Osteoblast (primary cell): Measurements from ENCODE around the gene IL22. TPM values are rescaled to one million over a fixed set of nuclear protein-coding genes. Genes with fewer than 3 reads are reported as not detected.

Experiments used
- DNase-seq: peaks from one replicate; pipeline ENCODE4 v3.0.0; 2011; ENCODE audit warnings: low spot score, mixed read lengths; ENCODE audit not compliant: insufficient read length; ENCODE audit errors: missing footprints
- H2AFZ ChIP-seq: 2 replicates; pipeline ENCODE4 v1.6.0; 2011; ENCODE audit warnings: mild to moderate bottlenecking, low read length
- H3K27ac ChIP-seq: 2 replicates; pipeline ENCODE4 v1.5.1; 2011; ENCODE audit warnings: mild to moderate bottlenecking, low read depth, low read length, moderate library complexity
- H3K27me3 ChIP-seq: 2 replicates; pipeline ENCODE4 v1.6.0; 2012; ENCODE audit warnings: mild to moderate bottlenecking, control low read depth, inconsistent platforms, low read length, moderate library complexity; ENCODE audit not compliant: insufficient read depth
- H3K36me3 ChIP-seq: 2 replicates; pipeline ENCODE4 v1.5.1; 2011; ENCODE audit warnings: mild to moderate bottlenecking, low read length, control low read depth, moderate library complexity; ENCODE audit not compliant: insufficient read depth
- H3K4me1 ChIP-seq: 2 replicates; pipeline ENCODE4 v1.5.1; 2011; ENCODE audit warnings: mild to moderate bottlenecking, low read length, control low read depth, moderate library complexity; ENCODE audit not compliant: insufficient read depth
- H3K4me2 ChIP-seq: 2 replicates; pipeline ENCODE4 v1.6.0; 2011; ENCODE audit warnings: mild to moderate bottlenecking, low read length; ENCODE audit not compliant: insufficient read depth
- H3K4me3 ChIP-seq: fragments of 200-600 bp; sonication (generic); 3 replicates; pipeline ENCODE4 v1.5.1; 2012; ENCODE audit warnings: mild to moderate bottlenecking, low read length, inconsistent platforms; ENCODE audit not compliant: insufficient read depth
- H3K79me2 ChIP-seq: 2 replicates; pipeline ENCODE4 v1.6.0; 2012; ENCODE audit warnings: mild to moderate bottlenecking, low read length, control low read depth, inconsistent platforms; ENCODE audit not compliant: insufficient read depth
- H3K9me3 ChIP-seq: 2 replicates; pipeline ENCODE4 v1.5.1; 2011; ENCODE audit warnings: low read depth, low read length, control low read depth
- H4K20me1 ChIP-seq: 2 replicates; pipeline ENCODE4 v1.6.0; 2012; ENCODE audit warnings: mild to moderate bottlenecking, low read length, control low read depth; ENCODE audit not compliant: insufficient read depth
- CTCF ChIP-seq: IDR thresholded peaks from 2 replicates; pipeline ENCODE4 v1.5.1; 2011; ENCODE audit warnings: mild to moderate bottlenecking, low read depth, low read length, moderate library complexity; ENCODE audit errors: extremely low read depth
- total RNA-seq: library from RNA; depleted of rRNA; stranded (reverse); fragments of >200 nt; gene quantifications from 2 replicates; pipeline ENCODE4 v1.2.3, GENCODE V29; 2012

The IL22 gene
- total RNA-seq, 1 donor = not detected

- Histone ChIP-seq H4K20me1 (no peaks in the 10 kb centered on the region), H3K4me3 (no peak overlapping the region), H3K27me3 (no peaks in the 10 kb centered on the region), H3K36me3 (no peaks in the 10 kb centered on the region), H3K9me3 (no peaks in the 10 kb centered on the region), H3K4me1 (peaks cover 24% of the 10 kb centered on the region), H3K4me2 (no peak overlapping the region), H2AFZ (no peak overlapping the region), H3K79me2 (no peaks in the 10 kb centered on the region), H3K27ac (no peak overlapping the region)
- DNase-seq = no peak
- TF ChIP-seq CTCF = no peak
Observed at GRCh38 chr12:68233498-68233897, 19.9 kb downstream of the IL22 start.

- Histone ChIP-seq H2AFZ (no peak overlapping the region), H3K4me3 (no peak overlapping the region), H3K9me3 (no peaks in the 10 kb centered on the region), H3K79me2 (no peaks in the 10 kb centered on the region), H3K27me3 (no peaks in the 10 kb centered on the region), H3K4me2 (no peak overlapping the region), H4K20me1 (no peaks in the 10 kb centered on the region), H3K27ac (no peak overlapping the region), H3K36me3 (no peaks in the 10 kb centered on the region), H3K4me1 (peaks cover 10% of the 10 kb centered on the region)
- no peak for DNase-seq
- no peak for TF ChIP-seq CTCF
Observed at GRCh38 chr12:68231691-68232090, 21.7 kb downstream of the IL22 start.

GRCh38 chr12:68231229-68231628 lies 22.2 kb downstream of the IL22 start:
- Histone ChIP-seq H4K20me1 (no peaks in the 10 kb centered on the region), H3K36me3 (no peaks in the 10 kb centered on the region)
- DNase-seq = no peak

GRCh38 chr12:68229956-68230355 lies 23.4 kb downstream of the IL22 start:
- peak; percentile 17 for DNase-seq
- H3K79me2 ChIP-seq = no peaks in the 10 kb centered on the region

More at GRCh38 chr12:68231229-68231628, 22.2 kb downstream of the IL22 start:
- H3K79me2 ChIP-seq = no peaks in the 10 kb centered on the region
- H3K9me3 ChIP-seq = no peaks in the 10 kb centered on the region
- H3K4me3 ChIP-seq = no peak overlapping the region
- H2AFZ ChIP-seq = no peak overlapping the region
- no peak overlapping the region for H3K27ac ChIP-seq
- H3K4me1 ChIP-seq = peaks cover 10% of the 10 kb centered on the region
- no peak for TF ChIP-seq CTCF
- no peaks in the 10 kb centered on the region for H3K27me3 ChIP-seq
- H3K4me2 ChIP-seq = no peak overlapping the region

More at GRCh38 chr12:68229956-68230355, 23.4 kb downstream of the IL22 start:
- H3K27ac ChIP-seq = no peak overlapping the region
- H2AFZ ChIP-seq = no peak overlapping the region
- no peaks in the 10 kb centered on the region for H3K36me3 ChIP-seq
- H3K4me1 ChIP-seq = peaks cover 18% of the 10 kb centered on the region
- H3K4me3 ChIP-seq = no peak overlapping the region
- H3K4me2 ChIP-seq = no peak overlapping the region
- TF ChIP-seq CTCF = no peak
- H4K20me1 ChIP-seq = no peaks in the 10 kb centered on the region
- no peaks in the 10 kb centered on the region for H3K27me3 ChIP-seq
- H3K9me3 ChIP-seq = no peaks in the 10 kb centered on the region
